Measurements from ENCODE around the gene RASIP1. TPM values are rescaled to one million over a fixed set of nuclear protein-coding genes. Genes with fewer than 3 reads are reported as not detected.
"Not testable (repeated sequence)": the region's sequence is repeated elsewhere in the genome, so short reads cannot be mapped to it uniquely, and the experiment has no call there.

The RASIP1 gene
- total RNA-seq, 1 donor from 2014 or later, result 1.0 TPM

DNA sequence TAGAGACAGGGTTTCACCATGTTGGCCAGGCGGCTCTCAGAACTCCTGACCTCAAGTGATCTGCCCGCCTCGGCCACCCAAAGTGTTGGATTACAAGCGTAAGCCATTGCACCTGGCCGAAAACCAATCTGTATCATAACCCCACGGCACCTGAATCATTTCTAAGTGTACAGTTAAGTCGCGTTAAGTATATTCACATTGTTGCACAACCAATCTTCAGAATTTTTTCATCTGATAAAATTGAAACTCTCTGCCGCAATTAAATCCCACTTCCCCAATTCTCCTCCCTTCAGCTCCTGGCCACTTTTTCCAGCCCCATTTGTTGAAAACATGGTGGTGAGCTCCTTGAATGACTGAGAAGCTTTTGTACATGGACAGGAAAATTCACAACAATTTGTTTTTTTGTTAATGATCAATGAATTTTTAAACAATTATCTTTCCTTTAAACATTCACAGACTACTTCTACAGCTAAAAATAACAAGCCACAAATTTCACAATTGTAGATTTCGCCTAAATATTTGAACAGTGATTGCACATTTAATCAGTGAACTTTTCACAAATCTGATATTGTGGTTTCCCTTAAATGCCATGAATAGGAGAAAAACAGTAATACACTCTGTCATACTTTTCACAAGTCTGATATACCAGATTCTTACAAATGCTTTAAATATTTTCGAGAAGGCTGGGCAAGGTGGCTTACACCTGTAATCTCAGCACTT is 28.7 kb upstream of the RASIP1 start:
- no peaks in the 10 kb centered on the region for H3K4me1 Mint-ChIP-seq
- no peak overlapping the region for H3K4me3 Mint-ChIP-seq
- TF ChIP-seq, protein P1, sequence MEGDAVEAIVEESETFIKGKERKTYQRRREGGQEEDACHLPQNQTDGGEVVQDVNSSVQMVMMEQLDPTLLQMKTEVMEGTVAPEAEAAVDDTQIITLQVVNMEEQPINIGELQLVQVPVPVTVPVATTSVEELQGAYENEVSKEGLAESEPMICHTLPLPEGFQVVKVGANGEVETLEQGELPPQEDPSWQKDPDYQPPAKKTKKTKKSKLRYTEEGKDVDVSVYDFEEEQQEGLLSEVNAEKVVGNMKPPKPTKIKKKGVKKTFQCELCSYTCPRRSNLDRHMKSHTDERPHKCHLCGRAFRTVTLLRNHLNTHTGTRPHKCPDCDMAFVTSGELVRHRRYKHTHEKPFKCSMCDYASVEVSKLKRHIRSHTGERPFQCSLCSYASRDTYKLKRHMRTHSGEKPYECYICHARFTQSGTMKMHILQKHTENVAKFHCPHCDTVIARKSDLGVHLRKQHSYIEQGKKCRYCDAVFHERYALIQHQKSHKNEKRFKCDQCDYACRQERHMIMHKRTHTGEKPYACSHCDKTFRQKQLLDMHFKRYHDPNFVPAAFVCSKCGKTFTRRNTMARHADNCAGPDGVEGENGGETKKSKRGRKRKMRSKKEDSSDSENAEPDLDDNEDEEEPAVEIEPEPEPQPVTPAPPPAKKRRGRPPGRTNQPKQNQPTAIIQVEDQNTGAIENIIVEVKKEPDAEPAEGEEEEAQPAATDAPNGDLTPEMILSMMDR (conservative IDR thresholded peaks at IDR 0.05), result no peak
- no peak for DNase-seq (ENCODE audit: low read depth, low spot score)
- H3K27me3 Mint-ChIP-seq (ENCODE audit: low read depth), result peaks cover 34% of the 10 kb centered on the region
- H3K27ac Mint-ChIP-seq (ENCODE audit: unreplicated experiment), result no peak overlapping the region
- H3K9me3 Mint-ChIP-seq, result no peaks in the 10 kb centered on the region
- no peaks in the 10 kb centered on the region for H3K36me3 Mint-ChIP-seq (ENCODE audit: low read depth)

DNA sequence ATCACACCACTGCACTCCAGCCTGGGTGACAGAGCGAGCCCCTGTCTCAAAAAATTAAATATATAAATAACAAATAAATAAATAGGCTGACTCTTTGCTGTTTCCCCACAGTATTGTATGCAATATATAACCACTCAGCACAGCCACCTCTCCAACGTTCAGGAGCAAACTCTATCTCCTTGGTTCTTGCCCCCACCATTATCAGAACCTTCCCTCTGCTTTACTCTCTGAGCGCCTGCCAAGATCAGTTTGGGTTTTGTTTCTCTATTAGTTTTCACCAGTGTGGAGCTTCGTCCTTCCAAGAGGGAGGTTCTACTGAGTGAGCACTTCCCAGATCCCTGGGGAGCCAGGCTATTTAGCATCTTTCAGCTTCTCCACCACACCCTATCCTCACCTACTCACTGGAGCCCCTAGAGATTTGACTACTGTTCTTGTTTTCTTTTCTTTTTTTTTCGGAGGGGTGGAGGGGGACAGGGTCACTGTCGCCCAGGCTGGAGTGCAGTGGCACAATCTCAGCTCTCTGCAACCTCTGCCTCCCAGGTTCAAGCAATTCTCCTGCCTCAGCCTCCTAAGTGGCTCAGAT is 27.9 kb upstream of the RASIP1 start:
- not testable (repeated sequence) for H3K27ac Mint-ChIP-seq (ENCODE audit: unreplicated experiment); H3K4me3 Mint-ChIP-seq; DNase-seq (ENCODE audit: low read depth, low spot score); H3K4me1 Mint-ChIP-seq; H3K36me3 Mint-ChIP-seq (ENCODE audit: low read depth); H3K9me3 Mint-ChIP-seq
- H3K27me3 Mint-ChIP-seq (ENCODE audit: low read depth), result peaks cover 38% of the 10 kb centered on the region

DNA sequence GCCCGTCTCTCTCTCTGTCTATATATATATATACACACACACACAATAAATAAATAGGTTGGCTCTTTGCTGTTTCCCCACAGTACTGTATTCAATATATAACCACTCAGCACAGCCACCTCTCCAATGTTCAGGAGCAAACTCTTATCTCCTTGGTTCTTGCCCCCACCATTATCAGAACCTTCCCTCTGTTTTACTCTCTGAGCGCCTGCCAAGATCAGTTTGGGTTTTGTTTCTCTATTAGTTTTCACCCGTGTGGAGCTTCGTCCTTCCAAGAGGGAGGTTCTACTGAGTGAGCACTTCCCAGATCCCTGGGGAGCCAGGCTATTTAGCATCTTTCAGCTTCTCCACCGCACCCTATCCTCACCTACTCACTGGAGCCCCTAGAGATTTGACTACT is 25.4 kb upstream of the RASIP1 start:
- not testable (repeated sequence) for H3K36me3 Mint-ChIP-seq (ENCODE audit: low read depth); DNase-seq (ENCODE audit: low read depth, low spot score); H3K4me3 Mint-ChIP-seq; H3K9me3 Mint-ChIP-seq; H3K4me1 Mint-ChIP-seq
- H3K27me3 Mint-ChIP-seq (ENCODE audit: low read depth), result peaks cover 55% of the 10 kb centered on the region
- peak overlapping the region; percentile 13 for H3K27ac Mint-ChIP-seq (ENCODE audit: unreplicated experiment)

DNA sequence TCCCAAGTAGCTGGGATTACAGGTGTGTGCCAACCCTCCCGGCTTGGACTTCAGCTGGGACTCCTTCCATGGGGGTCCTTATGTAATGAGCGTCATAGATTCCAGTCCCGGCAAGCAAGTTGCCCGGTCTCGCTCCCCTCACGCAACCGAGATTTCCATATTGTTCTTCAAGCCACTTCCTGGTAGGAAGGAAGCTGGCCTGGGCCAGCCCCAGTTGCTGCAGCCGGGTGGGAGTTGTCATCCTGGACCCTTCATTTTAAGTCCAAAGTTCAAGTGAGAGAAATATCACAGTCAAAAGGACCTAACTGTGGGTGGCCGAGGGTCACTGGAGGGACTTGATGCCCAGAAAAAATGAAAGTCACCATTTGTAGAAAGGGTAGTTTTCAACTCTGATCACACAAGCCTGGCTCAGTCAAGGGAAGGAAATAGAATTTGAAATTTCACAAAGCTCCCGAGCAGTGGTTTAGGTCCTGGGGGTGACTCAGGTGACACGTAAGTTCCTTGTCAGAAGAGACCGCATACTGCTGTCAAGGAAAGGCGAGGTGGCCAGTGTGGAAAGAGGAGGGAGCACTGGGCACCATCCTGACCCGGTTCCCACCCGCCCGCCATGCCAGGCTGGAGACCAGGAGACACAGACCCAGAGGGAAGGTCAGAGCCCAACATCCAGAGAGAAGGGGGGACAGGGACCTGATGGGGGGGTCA is 20.2 kb upstream of the RASIP1 start:
- H3K27me3 Mint-ChIP-seq (ENCODE audit: low read depth), result peaks cover 37% of the 10 kb centered on the region
- TF ChIP-seq, protein P1 (conservative IDR thresholded peaks at IDR 0.05), result no peak
- no peak overlapping the region for H3K4me3 Mint-ChIP-seq
- no peak for DNase-seq (ENCODE audit: low read depth, low spot score)
- H3K9me3 Mint-ChIP-seq, result no peaks in the 10 kb centered on the region
- no peaks in the 10 kb centered on the region for H3K4me1 Mint-ChIP-seq
- H3K27ac Mint-ChIP-seq (ENCODE audit: unreplicated experiment), result no peak overlapping the region
- no peaks in the 10 kb centered on the region for H3K36me3 Mint-ChIP-seq (ENCODE audit: low read depth)

DNA sequence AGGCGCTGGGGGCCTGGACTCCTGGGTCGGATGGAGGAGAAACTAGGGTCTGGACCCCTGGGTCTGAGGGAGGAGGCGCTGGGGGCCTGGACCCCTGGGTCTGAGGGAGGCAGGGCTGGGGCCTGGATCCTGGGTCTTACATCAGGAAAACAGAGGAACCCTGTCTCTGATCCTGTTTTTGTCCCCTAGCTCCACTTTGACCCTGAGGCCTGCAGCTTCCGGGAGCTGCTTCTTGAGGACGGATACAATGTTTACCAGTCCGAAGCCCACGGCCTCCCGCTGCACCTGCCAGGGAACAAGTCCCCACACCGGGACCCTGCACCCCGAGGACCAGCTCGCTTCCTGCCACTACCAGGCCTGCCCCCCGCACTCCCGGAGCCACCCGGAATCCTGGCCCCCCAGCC is 17.3 kb upstream of the RASIP1 start:
- Mint-ChIP-seq H3K27ac (ENCODE audit: unreplicated experiment) (no peak overlapping the region), H3K4me1 (peaks cover 13% of the 10 kb centered on the region), H3K9me3 (no peaks in the 10 kb centered on the region), H3K36me3 (ENCODE audit: low read depth) (peaks cover 2% of the 10 kb centered on the region), H3K27me3 (ENCODE audit: low read depth) (peaks cover 44% of the 10 kb centered on the region), H3K4me3 (no peak overlapping the region)
- TF ChIP-seq, protein P1 (conservative IDR thresholded peaks at IDR 0.05), result no peak
- no peak for DNase-seq (ENCODE audit: low read depth, low spot score)

DNA sequence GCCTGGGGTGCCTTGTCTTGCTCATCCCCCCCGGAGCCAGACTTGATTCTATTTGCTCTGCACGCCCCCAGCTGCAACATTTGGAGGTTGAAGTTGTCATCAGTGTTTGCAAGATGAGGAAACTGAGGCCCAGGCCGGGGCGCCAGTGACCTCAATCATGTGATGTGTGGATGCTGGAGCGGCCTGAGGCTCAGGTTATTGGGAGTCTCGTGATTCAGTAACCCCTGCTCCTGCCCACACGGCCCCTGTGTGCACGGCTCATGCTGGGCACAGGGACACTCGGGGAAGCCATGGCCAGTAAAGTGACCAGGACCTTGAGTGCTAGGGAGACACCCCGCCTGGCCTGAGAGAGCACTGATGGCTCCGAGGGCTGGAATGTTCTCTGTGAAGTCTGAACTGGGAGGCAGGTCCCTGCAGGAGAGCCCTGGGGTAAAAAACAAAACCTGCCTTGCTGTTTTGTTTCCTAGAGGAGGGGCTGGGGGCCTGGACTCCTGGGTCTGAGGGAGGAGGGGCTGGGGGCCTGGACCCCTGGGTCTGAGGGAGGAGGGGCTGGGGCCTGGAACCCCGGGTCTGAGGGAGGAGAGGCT is 16.8 kb upstream of the RASIP1 start:
- TF ChIP-seq, protein P1 (conservative IDR thresholded peaks at IDR 0.05), result no peak
- H3K27me3 Mint-ChIP-seq (ENCODE audit: low read depth), result peaks cover 42% of the 10 kb centered on the region

More for the DNA sequence above, 16.8 kb upstream of the RASIP1 start:
- DNase-seq (ENCODE audit: low read depth, low spot score), result no peak
- peaks cover 2% of the 10 kb centered on the region for H3K36me3 Mint-ChIP-seq (ENCODE audit: low read depth)
- H3K4me3 Mint-ChIP-seq, result no peak overlapping the region
- no peaks in the 10 kb centered on the region for H3K9me3 Mint-ChIP-seq
- peaks cover 14% of the 10 kb centered on the region for H3K4me1 Mint-ChIP-seq
- H3K27ac Mint-ChIP-seq (ENCODE audit: unreplicated experiment), result no peak overlapping the region
